ENCODE results near the gene KCNA5. TPM values are rescaled to one million over a fixed set of nuclear protein-coding genes. Genes with fewer than 3 reads are reported as not detected.

The KCNA5 gene
- total RNA-seq, 1 donor from 2014 or later: 2.6 TPM

GRCh38 chr12:5038781-5039311 is 4.8 kb upstream of the KCNA5 start:
- Histone ChIP-seq H3K36me3 (no peaks in the 10 kb centered on the region), H3K4me3 (no peak overlapping the region), H3K27ac (replicated peaks) (no peak overlapping the region), H3K27me3 (ENCODE audit: low read depth) (peaks cover 18% of the 10 kb centered on the region), H3K4me1 (peaks cover 40% of the 10 kb centered on the region), H3K9me3 (replicated peaks) (no peaks in the 10 kb centered on the region)
- no peak for DNase-seq
- no peak for TF ChIP-seq CTCF (IDR thresholded peaks at IDR 0.05; ENCODE audit: borderline replicate concordance)
- intact Hi-C loops (cut with micrococcal nuclease): no loop called here

GRCh38 chr12:5039815-5040214 is 3.9 kb upstream of the KCNA5 start:
- Histone ChIP-seq H3K4me1 (peaks cover 40% of the 10 kb centered on the region), H3K9me3 (replicated peaks) (no peaks in the 10 kb centered on the region), H3K27me3 (ENCODE audit: low read depth) (peaks cover 28% of the 10 kb centered on the region), H3K36me3 (no peaks in the 10 kb centered on the region), H3K27ac (replicated peaks) (no peak overlapping the region), H3K4me3 (no peak overlapping the region)
- intact Hi-C loops (cut with micrococcal nuclease): no loop called here
- no peak for TF ChIP-seq CTCF (IDR thresholded peaks at IDR 0.05; ENCODE audit: borderline replicate concordance)
- DNase-seq: no peak

- DNase-seq: no peak
- H3K27me3 ChIP-seq (ENCODE audit: low read depth): peaks cover 33% of the 10 kb centered on the region
Measured at GRCh38 chr12:5040368-5040767, 3.3 kb upstream of the KCNA5 start.

GRCh38 chr12:5044420-5045295 is 979 bp downstream of the KCNA5 start:
- Histone ChIP-seq H3K4me1 (peaks cover 49% of the 10 kb centered on the region), H3K36me3 (no peaks in the 10 kb centered on the region), H3K27ac (replicated peaks) (peak overlapping the region; percentile 51), H3K9me3 (replicated peaks) (no peaks in the 10 kb centered on the region), H3K27me3 (ENCODE audit: low read depth) (peaks cover 38% of the 10 kb centered on the region), H3K4me3 (peak overlapping the region; percentile 64)
- intact Hi-C loops (cut with micrococcal nuclease): no loop called here
- DNase-seq: no peak
- no peak for TF ChIP-seq CTCF (IDR thresholded peaks at IDR 0.05; ENCODE audit: borderline replicate concordance)

More at GRCh38 chr12:5040368-5040767, 3.3 kb upstream of the KCNA5 start:
- TF ChIP-seq CTCF (IDR thresholded peaks at IDR 0.05; ENCODE audit: borderline replicate concordance): no peak
- H3K9me3 ChIP-seq (replicated peaks): no peaks in the 10 kb centered on the region
- H3K36me3 ChIP-seq: no peaks in the 10 kb centered on the region
- H3K4me1 ChIP-seq: peaks cover 36% of the 10 kb centered on the region
- no peak overlapping the region for H3K27ac ChIP-seq (replicated peaks)
- H3K4me3 ChIP-seq: no peak overlapping the region
- intact Hi-C loops (cut with micrococcal nuclease): no loop called here

- no peaks in the 10 kb centered on the region for H3K36me3 ChIP-seq
- peaks cover 46% of the 10 kb centered on the region for H3K4me1 ChIP-seq
- peak overlapping the region; percentile 21 for H3K27ac ChIP-seq (replicated peaks)
- peak overlapping the region; percentile 64 for H3K4me3 ChIP-seq
- H3K27me3 ChIP-seq (ENCODE audit: low read depth): peaks cover 33% of the 10 kb centered on the region
- intact Hi-C loops (cut with micrococcal nuclease): no loop called here
- no peaks in the 10 kb centered on the region for H3K9me3 ChIP-seq (replicated peaks)
- DNase-seq: no peak
- no peak for TF ChIP-seq CTCF (IDR thresholded peaks at IDR 0.05; ENCODE audit: borderline replicate concordance)
Measured at GRCh38 chr12:5047094-5047493, 3.4 kb downstream of the KCNA5 start.
